ENCODE results near the gene ART1.

DNA sequence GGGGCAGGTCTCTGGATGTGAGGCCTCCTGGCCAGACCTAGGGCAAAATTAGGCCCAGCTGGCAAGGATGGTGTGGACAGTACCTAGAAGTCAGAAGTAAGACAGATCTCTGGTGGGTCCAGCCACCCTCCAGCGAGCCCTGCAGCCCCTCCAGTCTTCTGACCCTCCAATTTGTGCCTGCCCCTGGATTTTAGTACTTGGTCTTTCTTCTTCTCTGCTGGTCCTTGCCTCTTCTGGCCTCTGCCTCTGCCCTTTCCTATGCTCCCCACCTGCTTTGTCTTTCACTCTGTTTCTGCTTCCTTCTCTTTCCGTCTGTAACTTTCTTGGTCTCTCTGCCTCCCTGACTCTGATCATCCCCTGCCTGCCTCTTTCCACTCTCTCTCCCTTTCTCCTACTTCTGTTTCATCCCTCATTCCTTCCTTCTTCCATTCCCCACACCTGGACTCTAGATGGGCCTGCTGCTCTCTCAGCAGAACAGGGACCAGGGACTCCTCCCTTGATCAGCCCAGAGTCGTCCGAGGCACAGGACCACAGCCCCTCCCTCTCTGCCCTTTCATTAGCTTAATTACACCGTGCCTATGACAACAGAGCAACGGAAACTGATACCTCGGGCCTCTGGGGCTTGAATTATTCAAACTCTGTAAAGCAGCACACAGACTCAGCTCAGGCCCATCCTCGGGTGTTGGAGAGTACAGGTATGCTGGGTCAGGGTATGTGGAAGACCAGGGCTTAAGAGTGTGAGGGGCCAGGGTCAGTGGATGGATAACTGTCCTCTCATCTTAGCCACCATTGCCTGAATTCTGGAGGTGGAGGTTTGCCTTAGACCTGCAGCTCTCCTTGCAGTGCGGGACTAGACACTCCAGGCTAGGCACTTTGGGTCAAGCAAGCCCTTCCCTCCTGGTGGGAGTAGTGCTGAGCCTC lies 26.7 kb downstream of the ART1 start, which contains the start of gene CHRNA10:
- TF ChIP-seq, protein P1, sequence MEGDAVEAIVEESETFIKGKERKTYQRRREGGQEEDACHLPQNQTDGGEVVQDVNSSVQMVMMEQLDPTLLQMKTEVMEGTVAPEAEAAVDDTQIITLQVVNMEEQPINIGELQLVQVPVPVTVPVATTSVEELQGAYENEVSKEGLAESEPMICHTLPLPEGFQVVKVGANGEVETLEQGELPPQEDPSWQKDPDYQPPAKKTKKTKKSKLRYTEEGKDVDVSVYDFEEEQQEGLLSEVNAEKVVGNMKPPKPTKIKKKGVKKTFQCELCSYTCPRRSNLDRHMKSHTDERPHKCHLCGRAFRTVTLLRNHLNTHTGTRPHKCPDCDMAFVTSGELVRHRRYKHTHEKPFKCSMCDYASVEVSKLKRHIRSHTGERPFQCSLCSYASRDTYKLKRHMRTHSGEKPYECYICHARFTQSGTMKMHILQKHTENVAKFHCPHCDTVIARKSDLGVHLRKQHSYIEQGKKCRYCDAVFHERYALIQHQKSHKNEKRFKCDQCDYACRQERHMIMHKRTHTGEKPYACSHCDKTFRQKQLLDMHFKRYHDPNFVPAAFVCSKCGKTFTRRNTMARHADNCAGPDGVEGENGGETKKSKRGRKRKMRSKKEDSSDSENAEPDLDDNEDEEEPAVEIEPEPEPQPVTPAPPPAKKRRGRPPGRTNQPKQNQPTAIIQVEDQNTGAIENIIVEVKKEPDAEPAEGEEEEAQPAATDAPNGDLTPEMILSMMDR (IDR thresholded peaks at IDR 0.05): no peak
- TF ChIP-seq POLR2A (IDR thresholded peaks at IDR 0.05): no peak
